ENCODE measurements around the gene SGPL1.

SGPL1 gene

GRCh38 chr10:70812814-70813213, 2.9 kb upstream of the SGPL1 start:
- H3K4me3 ChIP-seq (ENCODE audit: low read depth, low read length): no peak overlapping the region
- TF ChIP-seq CTCF (IDR thresholded peaks at IDR 0.05; ENCODE audit: borderline replicate concordance, insufficient read depth, low read depth, low read length): no peak

GRCh38 chr10:70814126-70814525, 1.6 kb upstream of the SGPL1 start:
- no peak for TF ChIP-seq CTCF (IDR thresholded peaks at IDR 0.05; ENCODE audit: borderline replicate concordance, insufficient read depth, low read depth, low read length)

GRCh38 chr10:70816220-70816894, 609 bp downstream of the SGPL1 start:
- TF ChIP-seq CTCF (IDR thresholded peaks at IDR 0.05; ENCODE audit: borderline replicate concordance, insufficient read depth, low read depth, low read length): no peak

More at GRCh38 chr10:70814126-70814525, 1.6 kb upstream of the SGPL1 start:
- no peak overlapping the region for H3K4me3 ChIP-seq (ENCODE audit: low read depth, low read length)

GRCh38 chr10:70820976-70821750, 5.4 kb downstream of the SGPL1 start:
- TF ChIP-seq CTCF (IDR thresholded peaks at IDR 0.05; ENCODE audit: borderline replicate concordance, insufficient read depth, low read depth, low read length): no peak

More at GRCh38 chr10:70816220-70816894, 609 bp downstream of the SGPL1 start:
- peak overlapping the region; percentile 85 for H3K4me3 ChIP-seq (ENCODE audit: low read depth, low read length)

GRCh38 chr10:70822076-70822820, 6.5 kb downstream of the SGPL1 start:
- no peak for TF ChIP-seq CTCF (IDR thresholded peaks at IDR 0.05; ENCODE audit: borderline replicate concordance, insufficient read depth, low read depth, low read length)
- no peak overlapping the region for H3K4me3 ChIP-seq (ENCODE audit: low read depth, low read length)

More at GRCh38 chr10:70820976-70821750, 5.4 kb downstream of the SGPL1 start:
- no peak overlapping the region for H3K4me3 ChIP-seq (ENCODE audit: low read depth, low read length)

GRCh38 chr10:70827086-70827757, 11.5 kb downstream of the SGPL1 start:
- no peak for TF ChIP-seq CTCF (IDR thresholded peaks at IDR 0.05; ENCODE audit: borderline replicate concordance, insufficient read depth, low read depth, low read length)
- no peak overlapping the region for H3K4me3 ChIP-seq (ENCODE audit: low read depth, low read length)
